Breast epithelium (tissue), 4 donors: Measurements from ENCODE around the gene CHST7. TPM values are rescaled to one million over a fixed set of nuclear protein-coding genes. Genes with fewer than 3 reads are reported as not detected.
A peak's percentile ranks its signal among the peaks of the same experiment; 100 is the strongest.

Source experiments
- DNase-seq, 2 donors: peaks; one replicate each; pipeline ENCODE4 v3.0.0-alpha.2; 2019; ENCODE audit warnings: low spot score in 2 of 2
- H3K27ac ChIP-seq, 2 donors: fragments of 200-600 bp; sonication (generic) in 1 of 2; one replicate each; pipeline ENCODE4 v1.5.1; 2016 to 2019; ENCODE audit warnings: mild to moderate bottlenecking in 1 of 2
- H3K27me3 ChIP-seq, 2 donors: fragments of 200-600 bp; sonication (generic) in 1 of 2; one replicate each; pipeline versions ENCODE4 v1.5.1 to v1.6.0; 2017 to 2019; ENCODE audit warnings: control low read depth in 1 of 2, mild to moderate bottlenecking in 1 of 2
- H3K36me3 ChIP-seq: fragments of 200-600 bp; one replicate; pipeline ENCODE4 v1.5.1; 2019
- H3K4me1 ChIP-seq, 2 donors: fragments of 200-600 bp; sonication (generic); one replicate each; pipeline ENCODE4 v1.5.1; 2016 to 2019; ENCODE audit warnings: control low read depth in 1 of 2
- H3K4me3 ChIP-seq, 3 donors: fragments of 200-600 bp; sonication (generic); 1 replicate in 2 of 3; 2 replicates in 1 of 3; pipeline ENCODE4 v1.5.1; 2016 to 2019; ENCODE audit warnings: mild to moderate bottlenecking in 3 of 3, moderate library complexity in 2 of 3
- H3K9me3 ChIP-seq, 2 donors: fragments of 200-600 bp; sonication (generic) in 1 of 2; one replicate each; pipeline ENCODE4 v1.5.1; 2016 to 2019; ENCODE audit warnings: control low read depth in 1 of 2
- CTCF ChIP-seq, 3 donors: fragments of 450-650 bp; IDR thresholded peaks; one replicate each; pipeline ENCODE4 v1.5.1; 2016 to 2017; ENCODE audit warnings: antibody characterized with exemption in 3 of 3, mild to moderate bottlenecking in 3 of 3, moderate library complexity in 3 of 3
- POLR2A ChIP-seq: fragments of 450-650 bp; IDR thresholded peaks from one replicate; pipeline ENCODE4 v1.6.1; 2016; ENCODE audit warnings: antibody characterized with exemption, mild to moderate bottlenecking, moderate library complexity
- POLR2AphosphoS5 ChIP-seq, 3 donors: sonication (generic); formaldehyde crosslinking; IDR thresholded peaks; one replicate each; pipeline ENCODE4 v1.6.1; 2017; ENCODE audit warnings: antibody characterized with exemption in 3 of 3
- intact Hi-C: fragments of 100-400 bp; cut with DNase I; formaldehyde crosslinking; loops from one replicate; pipeline ENCODE4 v1.15.1; 2023; ENCODE audit warnings: low total_unique reads
- total RNA-seq, 3 donors: library from RNA; depleted of rRNA; stranded (reverse); fragments of >200 nt; gene quantifications; one replicate each; pipeline ENCODE4 v1.1.0, GENCODE V29; 2016

CHST7 gene
- total RNA-seq, 3 donors from 2014 or later = 7.5 to 81.6 (median 10.8) TPM

- Histone ChIP-seq H3K9me3 (no peaks in the 10 kb centered on the region), H3K36me3 (no peaks in the 10 kb centered on the region), H3K4me3 (no peak overlapping the region), H3K27me3 (peaks cover 0 to 15% of the 10 kb centered on the region in 2 donors), H3K4me1 (no peaks in the 10 kb centered on the region), H3K27ac (no peak overlapping the region)
- DNase-seq = no peak
- TF ChIP-seq POLR2AphosphoS5 (IDR thresholded peaks at IDR 0.05) (no peak), POLR2A (no peak), CTCF (IDR thresholded peaks at IDR 0.05) (no peak)
- intact Hi-C loops = no loop called here
Measured at GRCh38 chrX:46580613-46581012, 7.0 kb downstream of the CHST7 start.

- peaks cover 0 to 21% of the 10 kb centered on the region in 2 donors for H3K27me3 ChIP-seq
- no peak overlapping the region for H3K4me3 ChIP-seq
- no peaks in the 10 kb centered on the region for H3K9me3 ChIP-seq
- no peak for DNase-seq
- H3K27ac ChIP-seq = peak overlapping the region; percentile 51 to 52
- no peaks in the 10 kb centered on the region for H3K36me3 ChIP-seq
- intact Hi-C loops = no loop called here
- H3K4me1 ChIP-seq = no peaks in the 10 kb centered on the region
- no peak for TF ChIP-seq CTCF (IDR thresholded peaks at IDR 0.05)
- no peak for TF ChIP-seq POLR2AphosphoS5 (IDR thresholded peaks at IDR 0.05)
- no peak for TF ChIP-seq POLR2A
Measured at GRCh38 chrX:46582325-46582724, 8.8 kb downstream of the CHST7 start.

- intact Hi-C loops = no loop called here
- Histone ChIP-seq H3K27me3 (peaks cover 0 to 18% of the 10 kb centered on the region in 2 donors), H3K4me3 (no peak overlapping the region), H3K36me3 (no peaks in the 10 kb centered on the region), H3K4me1 (peaks cover 0 to 2% of the 10 kb centered on the region in 2 donors), H3K27ac (peak overlapping the region; percentile 52 to 78), H3K9me3 (no peaks in the 10 kb centered on the region)
- no peak for TF ChIP-seq CTCF (IDR thresholded peaks at IDR 0.05)
- peak in 1 of 3 donors; percentile 15 for TF ChIP-seq POLR2AphosphoS5 (IDR thresholded peaks at IDR 0.05)
- TF ChIP-seq POLR2A = no peak
- DNase-seq = peak in 1 of 2 donors; percentile 44
Measured at GRCh38 chrX:46582966-46583365, 9.4 kb downstream of the CHST7 start.

GRCh38 chrX:46584736-46585135 is 11.2 kb downstream of the CHST7 start:
- TF ChIP-seq POLR2A (no peak), CTCF (IDR thresholded peaks at IDR 0.05) (no peak), POLR2AphosphoS5 (IDR thresholded peaks at IDR 0.05) (no peak)
- intact Hi-C loops = no loop called here
- no peak for DNase-seq
- Histone ChIP-seq H3K36me3 (no peaks in the 10 kb centered on the region), H3K27ac (no peak overlapping the region), H3K9me3 (no peaks in the 10 kb centered on the region), H3K27me3 (peaks cover 0 to 14% of the 10 kb centered on the region in 2 donors), H3K4me1 (peaks cover 0 to 5% of the 10 kb centered on the region in 2 donors), H3K4me3 (no peak overlapping the region)

GRCh38 chrX:46587158-46587557 is 13.6 kb downstream of the CHST7 start:
- peaks cover 0 to 5% of the 10 kb centered on the region in 2 donors for H3K4me1 ChIP-seq
- H3K9me3 ChIP-seq = no peaks in the 10 kb centered on the region
- intact Hi-C loops = no loop called here
- peaks cover 0 to 14% of the 10 kb centered on the region in 2 donors for H3K27me3 ChIP-seq
- no peak for TF ChIP-seq CTCF (IDR thresholded peaks at IDR 0.05)
- TF ChIP-seq POLR2A = no peak
- TF ChIP-seq POLR2AphosphoS5 (IDR thresholded peaks at IDR 0.05) = no peak
- H3K36me3 ChIP-seq = no peaks in the 10 kb centered on the region
- no peak for DNase-seq
- no peak overlapping the region for H3K4me3 ChIP-seq
- peak overlapping the region; percentile 31 to 79 for H3K27ac ChIP-seq
